NCI-H1417 treated with DMSO at 0.1 percent for 48 hours (cell line): Measurements from ENCODE around the gene PHYKPL.
"Not testable (repeated sequence)": the region's sequence is repeated elsewhere in the genome, so short reads cannot be mapped to it uniquely, and the experiment has no call there.

Source experiments
- DNase-seq: peaks from one replicate; lab custom pipeline; 2025; lab: John Stamatoyannopoulos, UW

PHYKPL gene

DNA sequence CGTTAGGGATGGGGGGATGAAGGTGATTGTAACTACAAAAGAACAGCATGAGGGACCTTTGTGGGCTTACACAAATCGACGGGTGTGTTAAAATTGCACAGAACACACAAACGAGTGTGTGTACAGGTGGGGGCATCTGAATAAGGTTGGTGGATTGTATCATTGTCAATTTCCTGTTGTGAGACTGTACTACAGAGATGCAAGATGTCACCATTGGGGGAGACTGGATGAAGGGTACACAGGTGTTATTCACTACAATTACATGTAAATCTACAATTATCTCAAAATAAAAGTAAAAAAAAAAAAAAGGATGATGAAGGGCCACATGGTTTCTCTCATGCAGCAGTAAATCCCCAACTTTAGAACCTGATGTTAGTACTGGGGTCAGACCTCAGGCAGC is 31.4 kb upstream of the PHYKPL start:
- DNase-seq, result no peak

DNA sequence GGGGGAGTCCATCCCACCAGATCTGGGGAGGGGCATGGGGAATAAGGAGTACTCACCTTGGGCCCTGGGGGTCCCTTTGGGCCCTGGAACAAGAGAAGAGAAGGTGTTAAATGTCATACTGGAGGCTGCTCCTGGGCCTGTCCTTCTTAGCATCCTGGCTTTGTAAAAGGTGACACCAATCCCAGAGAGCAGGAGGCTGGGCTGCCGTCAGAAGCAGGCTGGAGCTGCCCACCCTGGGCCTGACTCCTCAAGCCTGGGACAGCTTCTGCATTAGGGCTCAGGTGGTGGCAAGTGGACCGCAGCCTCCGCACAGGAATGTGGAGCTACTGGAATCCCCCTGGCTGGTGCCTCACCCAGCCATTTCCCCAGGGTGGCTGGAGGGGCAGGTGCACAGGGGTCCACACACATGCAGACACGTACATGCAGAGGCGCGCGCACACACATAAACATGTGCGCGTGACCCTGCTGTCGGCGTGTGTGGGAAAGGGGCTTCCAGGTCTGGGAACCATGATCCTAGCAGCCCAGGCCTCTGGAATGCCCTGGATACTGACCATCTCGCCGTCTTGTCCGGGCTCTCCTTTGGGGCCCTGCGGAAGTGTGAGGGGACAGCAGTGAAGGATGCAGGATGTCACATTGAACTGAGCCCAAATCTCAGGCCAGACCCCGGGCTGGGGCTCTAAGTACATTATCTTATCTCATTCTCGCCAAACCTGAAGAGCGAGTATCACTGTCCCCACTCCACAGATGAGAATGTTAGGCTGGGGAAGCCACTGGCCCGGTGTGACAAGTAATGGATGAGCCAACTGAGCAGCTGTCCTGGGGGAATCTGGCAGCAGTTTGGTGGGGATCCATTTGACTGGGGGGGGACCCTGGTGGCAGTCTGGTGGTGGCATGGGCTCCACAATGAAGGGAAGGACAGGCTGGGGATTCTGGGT is 29.3 kb upstream of the PHYKPL start:
- DNase-seq, result no peak

DNA sequence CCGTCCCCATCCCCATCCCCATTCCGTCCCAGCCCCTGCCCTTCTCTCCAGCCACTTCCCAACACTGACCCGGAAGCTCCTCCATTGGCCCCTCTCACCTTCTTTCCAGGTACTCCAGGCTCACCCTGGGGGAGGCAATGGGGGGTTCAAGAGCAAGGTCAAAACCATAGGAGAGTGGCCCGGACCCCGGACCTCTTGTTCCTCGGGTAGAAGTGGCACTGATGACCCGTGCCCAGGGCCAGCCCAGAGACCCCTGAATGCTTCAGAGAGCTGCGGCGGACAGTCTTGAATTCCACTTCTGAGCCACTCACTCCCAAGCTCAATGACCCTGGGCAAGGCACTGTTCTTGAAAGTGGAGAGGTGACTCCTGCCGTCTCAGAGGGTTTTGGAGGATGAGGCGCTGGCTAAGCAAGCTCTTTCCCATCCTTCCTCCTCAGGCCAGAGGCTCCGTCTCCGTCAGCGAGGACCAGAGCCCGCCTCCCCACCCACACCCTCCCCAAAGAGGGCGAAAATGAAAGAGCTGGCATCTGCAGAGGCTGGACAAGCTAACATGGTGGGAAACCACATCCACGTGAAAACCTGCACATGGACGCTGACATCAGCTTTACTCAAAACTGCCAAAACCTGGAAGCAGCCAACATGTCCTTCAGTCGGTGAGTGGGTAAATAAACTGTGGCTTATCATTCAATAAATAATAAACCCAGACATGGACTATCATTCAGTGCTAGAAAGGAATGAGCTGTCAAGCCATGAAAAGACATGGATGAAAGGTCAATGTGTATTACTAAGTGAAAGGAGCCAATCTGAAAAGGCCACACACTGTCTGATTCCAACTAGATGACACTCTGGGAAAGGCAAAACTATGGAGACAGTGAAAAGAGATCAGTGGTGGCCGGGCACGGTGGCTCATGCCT is 27.3 kb upstream of the PHYKPL start:
- no peak for DNase-seq

DNA sequence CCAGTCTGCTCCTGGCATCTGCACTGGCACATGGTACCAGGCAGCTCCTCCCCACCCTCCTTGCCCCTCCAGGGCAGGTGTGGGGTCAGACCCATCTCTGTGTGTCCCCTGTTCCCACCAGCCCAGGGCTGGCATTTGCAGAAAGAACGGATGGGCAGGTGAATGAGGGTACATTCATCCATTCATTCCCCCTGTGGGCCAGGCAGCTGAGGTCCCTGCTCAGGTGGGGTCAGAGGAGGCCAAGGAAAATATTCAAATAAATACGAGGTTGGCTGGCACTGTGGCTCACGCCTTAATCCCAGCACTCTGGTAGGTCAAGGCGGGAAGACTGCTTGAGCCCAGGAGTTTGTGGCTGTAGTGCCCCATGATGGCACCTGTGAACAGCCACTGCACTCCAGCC is 25.0 kb upstream of the PHYKPL start:
- DNase-seq, result no peak

DNA sequence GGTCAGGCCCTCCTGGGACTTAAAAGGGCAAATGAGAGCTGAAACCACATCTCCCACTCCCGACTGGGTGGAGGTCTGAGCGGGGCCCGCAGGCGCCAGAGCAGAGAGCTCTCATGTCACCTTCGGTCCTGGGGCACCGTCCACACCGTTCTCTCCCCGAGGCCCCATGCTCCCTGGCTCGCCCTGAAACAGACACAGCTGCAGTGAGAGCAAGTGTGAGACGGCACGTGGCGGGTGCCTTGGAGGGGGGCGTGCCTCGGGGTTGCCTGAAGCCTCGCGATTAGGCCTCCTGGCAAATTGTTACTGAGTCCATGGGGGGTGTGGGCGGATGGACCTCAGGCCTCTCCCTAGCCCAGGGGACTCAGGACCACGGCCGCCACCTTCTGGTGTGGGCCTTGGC is 24.1 kb upstream of the PHYKPL start:
- no peak for DNase-seq

DNA sequence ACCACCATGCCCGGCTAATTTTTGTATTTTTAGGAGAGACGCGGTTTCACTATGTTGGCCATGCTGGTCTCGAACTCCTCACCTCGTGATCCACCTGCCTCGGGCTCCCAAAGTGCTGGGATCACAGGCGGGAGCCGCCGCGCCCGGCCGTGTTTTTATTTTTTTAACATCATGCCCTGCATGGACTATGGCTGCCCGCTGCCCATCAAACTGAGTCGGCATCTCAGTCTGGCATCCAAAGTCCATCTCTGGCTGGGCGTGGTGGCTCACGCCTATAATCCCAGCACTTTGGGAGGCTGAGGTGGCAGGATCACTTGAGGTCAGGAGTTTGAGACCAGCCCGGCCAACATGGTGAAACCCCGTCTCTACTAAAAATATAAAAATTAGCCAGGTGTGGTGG is 21.0 kb upstream of the PHYKPL start:
- not testable (repeated sequence) for DNase-seq

DNA sequence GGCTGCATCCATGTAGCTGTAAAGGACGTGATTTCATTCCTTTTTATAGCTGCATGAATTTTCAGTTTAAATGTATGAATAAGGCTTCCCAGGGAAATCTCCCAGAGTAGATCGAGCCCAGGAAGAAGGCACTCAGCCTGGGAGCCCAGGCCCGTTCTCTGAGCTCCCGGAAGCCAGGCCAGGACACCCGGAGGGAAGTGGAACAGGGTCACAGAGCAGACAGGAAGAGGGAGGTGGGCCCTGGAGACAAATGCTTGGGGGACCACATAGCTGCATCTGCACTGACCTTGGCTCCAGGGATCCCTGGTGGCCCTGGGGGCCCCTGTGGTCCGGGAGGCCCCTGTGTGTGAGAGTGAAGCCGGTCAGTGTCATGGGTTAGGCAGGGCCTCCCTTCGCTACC is 19.7 kb upstream of the PHYKPL start:
- DNase-seq, result no peak

DNA sequence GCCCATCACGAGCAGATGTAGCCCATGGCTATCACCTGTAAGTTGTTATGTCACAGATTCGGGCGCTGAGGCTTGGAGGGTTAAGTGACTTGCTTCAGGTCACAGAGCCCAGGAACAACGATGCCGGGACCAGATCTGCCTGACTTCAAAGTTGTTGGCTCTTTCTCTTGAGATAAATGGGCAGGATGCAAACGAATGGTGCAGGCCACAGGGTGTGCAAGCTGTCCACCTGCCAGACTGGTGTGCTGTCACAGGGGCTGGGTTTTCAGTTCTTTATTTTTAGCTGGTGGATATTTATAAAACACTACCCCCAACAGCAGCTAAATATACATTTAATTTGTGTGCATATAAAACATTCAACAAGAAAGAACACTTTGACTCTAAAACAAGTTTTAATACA is 17.7 kb upstream of the PHYKPL start:
- no peak for DNase-seq

DNA sequence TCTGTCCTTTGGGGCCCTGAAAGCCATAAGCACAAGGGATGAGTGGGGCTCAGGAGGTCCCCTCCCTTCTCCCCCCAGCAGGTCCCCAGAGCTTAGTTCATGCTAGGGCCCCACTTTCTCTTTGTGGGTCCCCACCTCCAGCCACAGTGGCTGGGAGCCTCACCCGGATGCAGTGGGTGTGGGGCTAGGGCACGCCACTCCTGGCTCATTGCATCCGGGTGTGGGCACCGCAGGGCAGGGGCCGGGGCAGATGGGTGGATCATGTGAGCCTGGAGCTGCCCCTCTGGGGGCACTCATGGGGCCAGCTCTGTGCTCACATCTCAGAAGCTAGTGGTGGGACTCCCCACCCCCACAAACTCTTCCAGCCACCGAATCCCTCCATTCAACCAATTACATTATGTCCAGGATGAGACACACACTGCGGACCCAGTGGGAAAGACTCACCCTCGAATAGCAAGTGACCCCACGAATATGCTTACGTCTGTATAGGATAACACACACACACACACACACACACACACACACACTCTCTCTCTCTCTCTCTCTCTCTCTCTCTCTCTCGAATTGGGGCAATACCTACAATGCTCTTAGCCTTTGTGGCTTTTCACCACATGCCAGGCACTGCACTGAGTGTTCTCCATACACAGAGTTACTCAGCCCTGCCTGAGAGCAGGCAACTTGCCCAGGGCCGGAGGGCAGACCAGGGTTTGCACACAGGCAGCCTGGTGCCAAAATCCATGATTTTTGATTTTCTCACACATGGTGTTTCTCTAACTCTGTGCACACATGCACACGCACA is 16.8 kb upstream of the PHYKPL start:
- DNase-seq, result no peak

DNA sequence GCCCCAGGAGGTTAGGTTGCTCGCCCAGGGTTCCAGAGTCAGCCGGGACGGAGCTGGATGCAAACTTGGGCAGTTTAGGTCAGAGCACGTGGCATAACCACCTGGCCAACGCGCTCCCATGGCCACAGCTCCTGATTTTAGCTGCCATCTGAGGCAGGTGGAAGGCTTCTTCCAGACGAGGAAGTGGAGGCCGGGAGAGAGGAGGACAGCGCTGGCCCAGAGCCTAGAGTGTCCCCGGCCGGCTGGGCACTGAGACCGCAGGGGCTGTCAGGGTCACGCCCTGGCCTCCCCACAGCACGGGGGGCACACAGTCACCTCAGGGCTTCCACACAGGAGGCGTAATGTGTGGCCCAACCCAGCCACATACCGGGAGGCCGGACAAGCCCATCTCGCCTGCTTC is 16.1 kb upstream of the PHYKPL start:
- DNase-seq, result no peak

DNA sequence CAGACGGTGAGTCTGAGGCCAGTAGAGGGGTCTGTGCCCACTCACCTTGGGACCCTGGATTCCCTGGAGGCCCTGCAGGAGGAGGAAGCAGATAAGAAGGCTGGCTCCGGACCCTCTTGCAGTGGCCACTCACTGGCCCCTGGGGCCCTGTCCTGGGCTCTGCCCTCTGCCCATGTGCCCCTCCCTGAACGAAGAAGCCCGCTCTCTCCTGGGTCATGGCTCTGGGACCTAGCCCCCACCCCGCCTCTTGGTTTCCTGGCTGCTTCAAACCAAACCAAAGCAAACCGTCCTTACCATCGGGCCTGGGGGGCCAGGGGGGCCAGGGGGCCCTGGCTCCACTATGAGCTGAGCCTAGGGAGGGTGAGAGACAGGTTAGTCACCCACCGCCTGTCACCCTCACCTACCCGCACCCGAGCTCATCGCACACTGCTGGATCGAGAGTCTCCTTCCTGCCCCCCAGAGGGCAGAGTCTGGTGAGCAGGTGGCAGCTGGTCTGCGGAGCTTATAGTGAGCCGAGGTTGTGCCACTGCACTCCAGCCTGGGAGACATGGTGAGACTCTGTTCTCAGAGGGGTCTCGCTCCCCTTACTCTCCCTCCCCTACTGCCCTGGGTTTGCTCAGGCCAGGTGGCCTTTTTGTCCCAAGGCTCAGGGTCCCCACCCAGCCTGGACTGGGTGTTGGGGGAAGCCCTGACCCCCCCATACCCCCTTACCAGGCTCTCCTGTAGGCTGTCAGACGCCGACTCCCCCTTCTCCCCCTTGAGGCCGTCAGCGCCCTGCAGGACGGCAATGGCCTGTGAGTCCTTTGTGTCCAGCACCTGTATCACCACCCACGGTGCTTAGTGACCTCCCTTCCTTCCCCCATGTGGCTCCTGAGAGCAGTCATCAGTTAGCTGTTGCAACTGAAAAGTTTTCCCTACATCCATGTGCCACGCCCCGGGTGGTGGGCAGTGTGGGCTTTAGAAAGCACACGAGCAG is 15.2 kb upstream of the PHYKPL start:
- no peak for DNase-seq

DNA sequence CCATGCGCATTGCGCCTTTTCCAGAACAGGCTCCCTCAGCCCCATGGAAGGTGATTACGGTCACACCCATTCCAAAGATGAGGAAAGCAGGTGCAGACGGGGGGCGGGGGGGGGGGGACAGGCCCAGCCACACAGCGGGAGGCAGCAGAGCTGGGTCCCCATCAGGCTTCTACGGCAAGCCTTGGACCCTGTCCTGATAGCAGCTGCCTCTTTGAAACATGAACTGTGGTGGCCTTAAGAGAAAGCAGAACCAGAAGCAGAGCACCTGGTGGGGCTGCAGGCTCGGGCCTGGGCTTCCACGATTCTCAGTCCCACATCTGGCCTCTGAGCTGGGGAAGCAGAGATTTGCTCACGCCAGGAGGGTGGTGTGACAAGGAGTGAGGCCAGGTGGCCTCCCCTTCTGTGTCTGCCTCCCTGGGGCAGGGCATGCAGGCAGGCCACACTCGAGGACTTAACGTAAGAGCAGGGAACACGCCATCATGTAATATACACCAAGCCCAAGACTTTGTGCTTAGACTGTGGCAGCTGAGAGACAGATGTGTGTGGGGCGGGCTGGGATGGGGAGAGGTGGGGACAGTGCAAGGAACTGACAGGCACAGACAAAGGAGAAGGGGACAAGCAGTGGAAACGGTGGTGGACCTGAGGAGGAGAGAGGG is 14.2 kb upstream of the PHYKPL start:
- DNase-seq, result no peak

DNA sequence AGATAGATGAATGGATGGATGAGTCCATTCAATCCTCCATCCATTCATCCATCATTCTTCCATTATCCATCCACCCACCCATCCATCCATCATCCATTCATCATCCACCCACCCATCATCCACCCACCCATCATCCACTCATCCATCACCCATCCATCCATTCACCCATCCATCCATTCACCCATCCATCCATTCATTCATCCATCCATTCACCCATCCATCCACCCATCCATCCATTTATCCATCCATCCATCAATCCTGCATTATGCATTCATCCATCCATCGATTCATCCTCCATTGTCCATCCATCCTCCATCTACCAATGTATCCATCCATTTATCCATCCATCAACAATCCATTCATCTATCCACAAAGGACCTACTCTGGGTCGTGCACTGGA is 12.8 kb upstream of the PHYKPL start:
- DNase-seq, result no peak

DNA sequence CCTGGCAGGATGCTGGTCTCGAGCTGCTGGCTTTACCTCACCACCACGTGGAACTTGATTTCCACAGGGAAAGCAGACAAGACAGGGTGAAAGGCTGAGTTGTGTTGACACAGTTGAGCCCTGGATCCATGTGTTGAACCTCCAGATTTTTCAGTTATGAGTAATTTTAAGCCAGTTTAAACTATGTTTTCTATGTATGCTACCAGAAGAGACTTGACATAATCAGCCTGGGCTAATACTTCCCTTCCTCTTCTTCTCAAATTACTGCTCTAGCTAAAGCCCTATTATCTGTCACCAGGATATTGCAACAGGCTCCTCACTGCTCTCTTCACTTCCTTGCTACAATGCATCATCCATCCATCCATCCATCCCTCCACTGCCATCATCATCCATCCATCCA is 12.0 kb upstream of the PHYKPL start:
- DNase-seq, result no peak

DNA sequence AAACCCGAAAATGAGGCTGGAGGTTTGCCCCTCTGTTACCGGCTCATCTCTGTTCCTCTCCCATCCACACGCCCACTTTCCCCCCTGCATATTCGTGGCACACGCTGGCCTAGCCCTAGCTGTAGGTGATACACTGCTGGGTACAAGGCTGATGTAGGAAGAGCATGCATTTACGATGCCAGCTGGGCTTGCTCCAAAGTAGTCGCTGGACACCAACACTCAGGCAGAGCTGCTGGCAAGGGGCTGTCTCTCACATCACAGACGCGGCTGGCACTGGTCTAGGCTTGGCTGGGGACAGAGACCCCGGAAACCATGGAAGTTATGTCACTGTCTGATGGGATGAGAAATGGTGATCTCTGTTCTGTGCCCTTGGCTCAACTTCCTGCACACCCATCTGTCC is 9.8 kb upstream of the PHYKPL start:
- no peak for DNase-seq

DNA sequence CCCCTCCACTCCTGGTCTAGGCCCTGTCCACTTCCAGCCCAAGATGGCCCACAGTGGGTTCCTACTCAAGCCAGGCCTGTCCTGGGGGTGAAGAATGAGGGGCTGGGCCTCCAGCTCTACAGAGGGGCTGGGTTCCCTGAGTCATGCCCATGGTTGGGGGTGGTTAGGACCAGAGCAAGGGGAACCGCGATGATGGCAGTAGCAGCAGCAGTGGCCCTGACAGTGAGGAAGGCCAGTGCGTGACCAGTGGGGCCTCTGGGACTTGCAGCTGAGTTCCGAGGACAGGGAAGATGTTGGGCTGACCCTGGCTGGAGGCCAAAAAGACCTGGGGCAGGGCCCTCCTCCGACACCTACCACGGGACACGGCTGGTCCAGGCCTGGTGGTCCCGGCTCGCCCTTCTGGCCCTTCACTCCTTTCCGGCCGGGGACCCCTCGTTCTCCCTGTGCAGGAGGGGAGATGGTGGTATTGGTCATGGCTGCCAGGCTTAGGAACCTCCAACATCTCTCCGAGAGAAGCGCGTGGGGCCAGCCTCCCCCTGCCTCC is 9.2 kb upstream of the PHYKPL start:
- no peak for DNase-seq

DNA sequence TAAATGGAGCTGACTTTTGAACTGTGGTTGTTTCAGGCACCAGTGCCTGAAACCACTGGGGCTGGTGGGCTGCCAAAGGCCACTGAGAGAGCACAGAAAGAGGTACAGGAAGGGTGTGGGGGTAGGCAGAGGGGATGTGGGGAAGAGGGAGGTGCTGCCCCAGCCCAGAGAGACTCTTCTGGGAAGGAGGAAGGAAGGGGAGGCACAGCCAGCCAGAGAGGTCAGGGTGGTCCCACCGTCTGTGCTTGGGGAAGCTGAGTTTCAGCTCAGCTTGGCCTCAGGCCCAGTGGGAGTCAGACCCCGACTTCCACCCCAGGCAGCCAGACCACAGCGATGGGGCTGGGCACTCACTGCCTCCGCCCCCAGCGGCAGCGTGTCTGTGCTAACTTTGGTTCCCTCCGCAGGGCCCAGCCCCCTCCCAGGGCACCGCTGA is 8.6 kb upstream of the PHYKPL start:
- DNase-seq, result no peak

DNA sequence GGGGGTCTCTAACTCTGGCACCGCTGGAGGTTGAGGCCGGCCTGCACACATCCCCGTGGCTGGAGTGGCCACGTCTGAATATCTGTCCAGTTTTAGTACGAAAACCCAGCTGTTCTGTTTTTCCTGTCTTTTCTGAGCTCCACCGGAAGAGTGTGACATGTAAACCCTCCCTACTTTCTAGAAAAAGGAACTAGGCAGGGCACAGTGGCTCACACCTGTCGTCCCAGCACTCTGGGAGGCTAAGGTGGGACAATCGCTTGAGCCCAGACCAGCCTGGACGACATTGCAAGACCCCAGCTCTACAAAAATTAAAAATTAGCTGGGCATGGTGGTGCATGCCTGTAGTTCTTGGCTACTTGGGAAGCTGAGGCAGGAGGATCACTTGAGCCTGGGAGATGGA is 8.2 kb upstream of the PHYKPL start:
- no peak for DNase-seq

DNA sequence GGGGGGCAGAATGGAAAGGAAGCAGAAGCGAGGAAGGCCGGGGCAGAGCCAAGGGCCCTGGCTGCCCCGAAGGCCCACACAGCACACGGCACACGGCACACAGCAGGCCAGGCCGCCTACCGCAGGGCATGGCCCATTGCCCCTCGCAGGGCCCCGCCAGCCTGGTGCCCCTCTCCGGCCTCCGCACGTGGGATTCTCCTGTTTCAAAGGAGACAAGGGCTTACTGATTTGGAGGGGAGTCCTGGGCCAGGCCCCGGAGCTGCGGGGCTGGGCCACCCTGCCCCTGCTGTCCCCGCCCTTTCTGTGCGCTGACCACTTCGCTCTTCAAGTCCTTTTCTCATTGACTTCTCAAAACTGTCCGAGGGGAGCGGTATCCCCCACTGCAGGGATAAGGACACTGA is 7.7 kb upstream of the PHYKPL start:
- no peak for DNase-seq

DNA sequence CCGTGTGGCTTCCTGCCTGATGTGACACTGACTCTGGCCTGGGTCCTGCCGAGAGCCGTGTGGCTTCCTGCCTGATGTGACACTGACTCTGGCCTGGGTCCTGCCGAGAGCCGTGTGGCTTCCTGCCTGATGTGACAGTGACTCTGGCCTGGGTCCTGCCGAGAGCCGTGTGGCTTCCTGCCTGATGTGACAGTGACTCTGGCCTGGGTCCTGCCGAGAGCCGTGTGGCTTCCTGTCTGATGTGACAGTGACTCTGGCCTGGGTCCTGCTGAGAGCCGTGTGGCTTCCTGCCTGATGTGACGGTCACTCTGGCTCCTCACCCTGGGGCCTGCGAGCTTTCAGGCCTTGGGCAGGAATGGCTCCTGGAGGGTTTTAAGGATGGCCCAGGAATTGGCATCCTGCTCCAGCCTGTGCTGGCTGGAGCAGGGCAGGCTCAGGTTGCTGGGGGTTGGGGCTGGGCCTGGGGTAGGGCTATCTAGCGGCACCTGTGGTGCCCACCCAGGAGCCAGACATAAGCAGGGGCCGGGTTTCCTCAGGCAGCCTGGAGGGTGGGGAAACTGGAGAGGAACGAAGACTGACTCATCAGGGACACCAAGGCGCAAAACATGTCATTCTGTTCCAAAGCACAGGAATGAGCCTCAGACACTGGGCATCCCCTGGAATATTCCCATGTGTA is 7.2 kb upstream of the PHYKPL start:
- DNase-seq, result not testable (repeated sequence)
